Endodermal cell (in vitro differentiated cells): ENCODE measurements around the gene PI4KA. TPM values are rescaled to one million over a fixed set of nuclear protein-coding genes. Genes with fewer than 3 reads are reported as not detected.
"Not testable (repeated sequence)": the region's sequence is repeated elsewhere in the genome, so short reads cannot be mapped to it uniquely, and the experiment has no call there.

Source experiments
- DNase-seq: peaks from one replicate; pipeline ENCODE4 v3.0.0-alpha.2; 2017
- H3K27ac ChIP-seq: 2 replicates; pipeline ENCODE4 v1.5.1; 2013; ENCODE audit warnings: mild to moderate bottlenecking, low read depth, low read length, moderate library complexity
- H3K27me3 ChIP-seq: 2 replicates; pipeline ENCODE4 v1.6.1; 2013; ENCODE audit warnings: mild to moderate bottlenecking, low read length, moderate library complexity; ENCODE audit not compliant: insufficient read depth, control insufficient read depth, poor library complexity, severe bottlenecking
- H3K36me3 ChIP-seq: 2 replicates; pipeline ENCODE4 v1.7.0; 2013; ENCODE audit warnings: mild to moderate bottlenecking, low read length, moderate library complexity; ENCODE audit not compliant: control insufficient read depth, insufficient read depth
- H3K4me1 ChIP-seq: one replicate; pipeline ENCODE4 v1.7.0; 2013; ENCODE audit warnings: low read length; ENCODE audit not compliant: control insufficient read depth, insufficient read depth
- H3K4me3 ChIP-seq: 2 replicates; pipeline ENCODE4 v1.5.1; 2013; ENCODE audit warnings: mild to moderate bottlenecking, low read length, moderate library complexity
- H3K9ac ChIP-seq: 2 replicates; pipeline ENCODE4 v1.6.1; 2013; ENCODE audit warnings: mild to moderate bottlenecking, low read length, moderate library complexity; ENCODE audit not compliant: poor library complexity, severe bottlenecking; ENCODE audit errors: extremely low read depth
- H3K9me3 ChIP-seq: 2 replicates; pipeline ENCODE4 v1.6.1; 2013; ENCODE audit warnings: mild to moderate bottlenecking, low read length, moderate library complexity; ENCODE audit not compliant: control insufficient read depth
- H3K27ac Mint-ChIP-seq: 2 replicates; pipeline ENCODE4 v1.8.0; 2020; ENCODE audit warnings: mixed read lengths
- H3K27me3 Mint-ChIP-seq: 2 replicates; pipeline ENCODE4 v1.8.0; 2021; ENCODE audit warnings: mild to moderate bottlenecking, mixed read lengths; ENCODE audit not compliant: insufficient read depth
- H3K36me3 Mint-ChIP-seq: 2 replicates; pipeline ENCODE4 v1.8.0; 2020; ENCODE audit warnings: low read depth, mixed read lengths
- H3K4me1 Mint-ChIP-seq: 2 replicates; pipeline ENCODE4 v1.8.0; 2020; ENCODE audit warnings: mixed read lengths
- H3K4me3 Mint-ChIP-seq: 2 replicates; pipeline ENCODE4 v1.8.0; 2020; ENCODE audit warnings: mild to moderate bottlenecking, moderate library complexity, mixed read lengths
- H3K9me3 Mint-ChIP-seq: 2 replicates; pipeline ENCODE4 v1.8.0; 2020; ENCODE audit warnings: mild to moderate bottlenecking, mixed read lengths
- WGBS, 2 experiments: methylation state at CpG; one replicate each; pipeline versions ENCODE4 v1.1.5 to v1.1.7; 2013; ENCODE audit warnings: missing lambda C conversion rate in 2 of 2, mixed read lengths in 1 of 2; ENCODE audit not compliant: insufficient coverage in 1 of 2, insufficient read length in 1 of 2; 5-methylcytosine and 5-hydroxymethylcytosine counted together
- total RNA-seq, 2 donors: library from RNA; stranded (reverse); fragmentation: NEBNext Ultra II Directional in 1 of 2; extraction: Animal tissue kit (Norgen Biotek cat#: 25700) in 1 of 2; gene quantifications; 2 replicates in 1 of 2; 3 replicates in 1 of 2; pipeline ENCODE4 v1.2.1, GENCODE V29; 2021
- TF ChIP-seq, protein P1 (sequence below): fragments of 200-600 bp; sonication (generic); conservative IDR thresholded peaks from 2 replicates; pipeline ENCODE4 v1.5.0; 2021; ENCODE audit warnings: antibody characterized with exemption, mild to moderate bottlenecking

PI4KA gene
- total RNA-seq, 2 donors from 2014 or later: 49.0 to 62.0 TPM

DNA sequence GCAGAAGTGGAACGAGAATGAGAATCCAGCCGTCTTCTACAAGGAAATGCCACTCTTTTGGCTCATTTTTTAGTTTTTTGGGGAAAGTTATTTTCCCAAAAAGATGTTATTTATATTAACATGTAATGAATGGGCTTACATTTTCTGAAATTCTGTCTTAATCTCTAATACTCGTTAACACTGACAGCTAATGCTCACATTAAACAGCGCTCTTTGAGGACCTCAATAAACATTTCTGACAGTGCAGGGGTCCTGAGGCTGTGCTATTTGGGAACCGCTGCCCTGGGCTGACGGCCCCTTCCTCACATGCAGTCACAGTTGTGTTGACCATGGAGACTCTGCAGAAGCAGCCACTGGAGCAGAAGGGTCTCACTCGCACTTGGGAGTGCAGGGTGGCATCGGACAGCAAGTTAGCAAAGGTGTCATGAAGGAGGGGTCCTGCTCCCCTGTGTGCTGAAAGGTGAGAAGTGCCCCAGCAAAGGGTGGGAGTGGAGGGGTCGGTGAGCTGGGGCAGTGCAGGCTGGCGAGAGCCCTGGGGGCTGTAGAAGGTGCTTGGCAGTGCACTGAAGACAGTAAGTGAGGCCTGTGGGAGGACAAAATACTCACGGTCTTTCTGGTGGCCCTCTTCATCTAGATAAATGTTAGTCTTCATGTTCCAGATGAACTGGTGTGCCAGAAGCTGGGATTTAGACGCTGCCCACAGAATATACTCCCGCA, 137.8 kb downstream of the PI4KA start:
- Histone ChIP-seq H3K9me3 (no peaks in the 10 kb centered on the region), H3K4me1 (no peaks in the 10 kb centered on the region), H3K36me3 (no peaks in the 10 kb centered on the region), H3K27ac (no peak overlapping the region), H3K4me3 (no peak overlapping the region), H3K27me3 (no peaks in the 10 kb centered on the region), H3K9ac (no peak overlapping the region)
- Mint-ChIP-seq H3K9me3 (no peaks in the 10 kb centered on the region), H3K27ac (peak overlapping the region; percentile 5), H3K4me3 (no peak overlapping the region), H3K36me3 (peaks cover 15% of the 10 kb centered on the region), H3K27me3 (no peaks in the 10 kb centered on the region), H3K4me1 (no peaks in the 10 kb centered on the region)
- WGBS, 2 experiments: 94 to 98% methylated on average over 7 to 13 of the region's 13 CpGs
- TF ChIP-seq, protein P1, sequence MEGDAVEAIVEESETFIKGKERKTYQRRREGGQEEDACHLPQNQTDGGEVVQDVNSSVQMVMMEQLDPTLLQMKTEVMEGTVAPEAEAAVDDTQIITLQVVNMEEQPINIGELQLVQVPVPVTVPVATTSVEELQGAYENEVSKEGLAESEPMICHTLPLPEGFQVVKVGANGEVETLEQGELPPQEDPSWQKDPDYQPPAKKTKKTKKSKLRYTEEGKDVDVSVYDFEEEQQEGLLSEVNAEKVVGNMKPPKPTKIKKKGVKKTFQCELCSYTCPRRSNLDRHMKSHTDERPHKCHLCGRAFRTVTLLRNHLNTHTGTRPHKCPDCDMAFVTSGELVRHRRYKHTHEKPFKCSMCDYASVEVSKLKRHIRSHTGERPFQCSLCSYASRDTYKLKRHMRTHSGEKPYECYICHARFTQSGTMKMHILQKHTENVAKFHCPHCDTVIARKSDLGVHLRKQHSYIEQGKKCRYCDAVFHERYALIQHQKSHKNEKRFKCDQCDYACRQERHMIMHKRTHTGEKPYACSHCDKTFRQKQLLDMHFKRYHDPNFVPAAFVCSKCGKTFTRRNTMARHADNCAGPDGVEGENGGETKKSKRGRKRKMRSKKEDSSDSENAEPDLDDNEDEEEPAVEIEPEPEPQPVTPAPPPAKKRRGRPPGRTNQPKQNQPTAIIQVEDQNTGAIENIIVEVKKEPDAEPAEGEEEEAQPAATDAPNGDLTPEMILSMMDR: no peak
- DNase-seq: no peak

DNA sequence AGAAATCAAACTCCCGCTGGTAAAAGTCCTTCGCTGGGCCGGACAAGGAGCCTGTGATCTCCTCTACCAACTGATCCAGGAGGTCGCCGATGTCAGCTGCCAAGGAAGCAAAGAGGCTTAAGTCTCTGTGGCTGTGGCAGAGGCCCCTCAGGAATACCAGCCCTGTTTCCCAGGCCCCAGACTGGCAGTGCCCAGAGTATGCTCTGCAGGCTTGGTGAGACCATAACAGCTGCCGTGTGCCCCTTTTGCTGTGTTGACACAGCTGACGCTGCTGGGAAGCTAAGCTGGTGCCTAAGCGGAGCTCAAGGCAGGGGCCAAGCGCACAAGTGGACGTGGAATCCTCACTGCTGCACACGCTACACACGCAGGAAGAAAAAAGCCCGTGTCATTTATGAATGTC, 139.9 kb downstream of the PI4KA start:
- not testable (repeated sequence) for H3K4me3 Mint-ChIP-seq, H3K9ac ChIP-seq, H3K4me1 ChIP-seq, H3K4me1 Mint-ChIP-seq, H3K27me3 Mint-ChIP-seq, H3K9me3 Mint-ChIP-seq, H3K4me3 ChIP-seq, H3K27me3 ChIP-seq, H3K27ac ChIP-seq, H3K27ac Mint-ChIP-seq, DNase-seq, H3K9me3 ChIP-seq, H3K36me3 ChIP-seq
- peaks cover 15% of the 10 kb centered on the region for H3K36me3 Mint-ChIP-seq
- 93 to 94% methylated on average over 5 to 8 of the region's 13 CpGs for WGBS, 2 experiments

DNA sequence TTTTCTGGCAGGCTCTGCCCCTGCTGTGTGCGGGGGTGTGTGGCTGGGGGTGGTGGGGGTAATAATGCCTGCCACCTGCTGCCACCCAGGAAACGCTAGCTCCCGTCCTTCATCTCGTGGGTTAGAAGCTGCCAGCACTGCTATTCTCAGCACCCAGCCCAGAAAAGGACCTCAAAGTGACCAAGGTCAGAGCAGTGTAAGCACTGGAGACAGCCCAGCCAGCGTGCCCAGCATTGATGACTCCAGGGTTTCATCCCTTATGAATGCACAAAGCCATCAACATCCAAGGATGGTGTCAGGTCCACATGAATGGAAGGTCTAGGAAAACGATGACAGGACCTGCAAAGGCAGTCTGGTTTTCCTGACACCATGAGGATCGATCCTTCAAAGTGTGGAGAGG, 140.6 kb downstream of the PI4KA start:
- not testable (repeated sequence) for DNase-seq

DNA sequence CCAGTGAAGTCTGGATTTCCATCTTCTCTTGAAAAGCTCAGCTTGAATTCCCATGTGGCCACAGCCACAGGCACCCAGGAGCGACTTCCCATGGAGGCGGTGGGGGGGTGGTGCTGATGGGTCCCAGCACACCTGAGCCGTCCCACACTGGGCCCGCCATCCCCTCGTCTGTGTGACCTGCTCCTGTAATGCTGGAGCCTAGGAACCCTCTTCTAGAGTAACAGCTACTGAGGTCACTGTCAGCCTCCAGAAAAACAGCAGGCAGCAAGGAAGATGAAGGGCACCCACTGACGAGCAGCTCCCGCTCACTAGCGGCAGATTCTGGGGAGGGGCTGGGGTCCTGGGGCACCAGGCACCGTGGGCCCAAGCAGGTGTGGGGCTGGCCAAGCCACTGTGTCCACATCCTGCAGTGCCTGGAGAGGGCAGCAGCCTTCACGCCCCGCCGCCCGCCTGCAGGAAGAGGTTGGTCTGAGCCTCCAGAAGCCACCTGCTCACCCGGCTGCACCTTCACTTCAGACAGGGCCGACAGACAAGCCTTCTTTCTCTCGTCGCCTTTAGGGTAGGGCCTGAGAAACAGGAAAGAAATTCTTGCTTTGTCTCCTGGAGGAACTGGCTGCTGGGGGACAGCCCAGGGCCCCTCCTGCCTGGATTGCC, 141.3 kb downstream of the PI4KA start:
- not testable (repeated sequence) for DNase-seq, H3K4me3 ChIP-seq, H3K4me1 Mint-ChIP-seq, H3K27ac ChIP-seq, H3K27me3 Mint-ChIP-seq, H3K9me3 Mint-ChIP-seq, H3K9ac ChIP-seq, H3K27me3 ChIP-seq, H3K4me3 Mint-ChIP-seq, H3K36me3 ChIP-seq, H3K4me1 ChIP-seq, H3K27ac Mint-ChIP-seq, H3K9me3 ChIP-seq
- 92 to 94% methylated on average over 5 to 15 of the region's 17 CpGs for WGBS, 2 experiments
- H3K36me3 Mint-ChIP-seq: peaks cover 15% of the 10 kb centered on the region

More for the DNA sequence above, 140.6 kb downstream of the PI4KA start:
- H3K4me3 Mint-ChIP-seq, H3K27me3 ChIP-seq, H3K4me1 Mint-ChIP-seq, H3K4me3 ChIP-seq, H3K36me3 ChIP-seq, H3K27ac Mint-ChIP-seq, H3K9ac ChIP-seq, H3K27me3 Mint-ChIP-seq, H3K9me3 Mint-ChIP-seq, H3K27ac ChIP-seq, H3K4me1 ChIP-seq, H3K9me3 ChIP-seq: not testable (repeated sequence)
- WGBS, 2 experiments: 82 to 88% methylated on average over 4 to 6 of the region's 7 CpGs
- peaks cover 15% of the 10 kb centered on the region for H3K36me3 Mint-ChIP-seq

DNA sequence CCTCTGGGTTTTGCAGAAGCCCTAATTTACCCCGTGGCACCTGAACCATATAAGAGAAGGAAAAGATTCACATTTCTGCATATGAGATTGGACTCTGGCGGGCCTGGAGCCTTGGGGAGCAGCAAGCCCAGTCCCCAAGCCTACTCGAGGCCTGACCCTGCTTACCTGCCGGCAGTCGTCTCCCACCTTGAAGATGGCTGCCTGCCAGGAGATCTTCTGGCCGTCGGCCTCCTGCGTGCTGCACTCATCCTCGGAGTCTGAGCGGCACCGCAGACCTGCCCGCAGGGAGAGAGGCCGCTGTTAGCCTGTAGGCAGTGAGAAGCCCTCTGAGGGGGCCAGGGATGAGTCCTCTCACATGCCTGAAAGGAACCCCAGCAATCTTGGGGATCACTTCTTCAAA, 145.5 kb downstream of the PI4KA start:
- not testable (repeated sequence) for H3K27me3 Mint-ChIP-seq, H3K9me3 Mint-ChIP-seq, H3K4me3 Mint-ChIP-seq, DNase-seq, H3K27ac Mint-ChIP-seq, H3K27ac ChIP-seq, H3K36me3 ChIP-seq, H3K4me1 Mint-ChIP-seq, H3K27me3 ChIP-seq, H3K9ac ChIP-seq, H3K9me3 ChIP-seq, H3K36me3 Mint-ChIP-seq, H3K4me1 ChIP-seq, H3K4me3 ChIP-seq
- WGBS, 2 experiments: 94 to 96% methylated on average over 9 to 13 of the region's 13 CpGs

DNA sequence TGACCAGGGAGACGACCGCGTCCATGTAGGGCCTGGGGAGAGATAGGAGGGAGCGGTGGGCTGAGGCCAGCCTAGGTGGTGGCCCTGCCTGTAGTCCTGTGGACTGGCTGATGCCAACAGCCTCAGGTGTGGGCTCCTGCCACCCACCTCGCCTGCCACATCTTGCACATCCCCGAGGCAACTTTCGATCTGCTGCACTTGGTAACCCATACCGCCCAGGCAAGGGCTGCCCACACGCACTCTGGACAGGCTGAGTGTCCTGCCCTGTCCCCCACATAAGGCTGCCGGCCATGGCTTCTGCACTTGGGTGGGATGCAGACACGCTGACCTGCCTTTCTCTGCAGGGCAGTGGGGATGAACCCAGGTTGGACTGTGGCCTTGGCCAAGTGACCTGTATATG, 148.6 kb downstream of the PI4KA start:
- not testable (repeated sequence) for H3K36me3 Mint-ChIP-seq, H3K9ac ChIP-seq, H3K27ac ChIP-seq, DNase-seq, H3K9me3 ChIP-seq, H3K4me3 Mint-ChIP-seq, H3K4me1 Mint-ChIP-seq, H3K27me3 ChIP-seq, H3K27ac Mint-ChIP-seq, H3K4me3 ChIP-seq, H3K4me1 ChIP-seq, H3K36me3 ChIP-seq, H3K27me3 Mint-ChIP-seq, H3K9me3 Mint-ChIP-seq
- whole genome bisulfite sequencing, 2 experiments: 90 to 96% methylated on average over 2 to 11 of the region's 11 CpGs
